ENCODE data around the gene ADCY9. TPM values are rescaled to one million over a fixed set of nuclear protein-coding genes. Genes with fewer than 3 reads are reported as not detected.
"Not testable (repeated sequence)": the region's sequence is repeated elsewhere in the genome, so short reads cannot be mapped to it uniquely, and the experiment has no call there.

The ADCY9 gene
- total RNA-seq, 2 donors from 2014 or later = 1.2 to 3.3 TPM

- no peaks in the 10 kb centered on the region for H3K9me3 ChIP-seq (ENCODE audit: control insufficient read depth, low read length)
- no peaks in the 10 kb centered on the region for H3K4me1 Mint-ChIP-seq
- H3K4me3 Mint-ChIP-seq = no peak overlapping the region
- no peaks in the 10 kb centered on the region for H3K27me3 ChIP-seq (ENCODE audit: control insufficient read depth, insufficient read depth, low read length, poor library complexity, severe bottlenecking)
- H3K9ac ChIP-seq (ENCODE audit: extremely low read depth, low read length, poor library complexity, severe bottlenecking) = no peak overlapping the region
- H3K27ac Mint-ChIP-seq = no peak overlapping the region
- no peaks in the 10 kb centered on the region for H3K36me3 ChIP-seq (ENCODE audit: control insufficient read depth, insufficient read depth, low read length)
- H3K9me3 Mint-ChIP-seq = no peaks in the 10 kb centered on the region
- no peaks in the 10 kb centered on the region for H3K36me3 Mint-ChIP-seq (ENCODE audit: low read depth)
- no peak overlapping the region for H3K27ac ChIP-seq (ENCODE audit: low read depth, low read length)
- H3K4me1 ChIP-seq (ENCODE audit: control insufficient read depth, insufficient read depth, low read length) = no peaks in the 10 kb centered on the region
- H3K27me3 Mint-ChIP-seq (ENCODE audit: insufficient read depth) = no peaks in the 10 kb centered on the region
- no peak for DNase-seq
- no peak overlapping the region for H3K4me3 ChIP-seq (ENCODE audit: low read length)
- no peak for TF ChIP-seq CTCF (conservative IDR thresholded peaks at IDR 0.05)
- 90 to 92% methylated on average over 6 to 7 of the region's 7 CpGs for WGBS, 2 experiments (ENCODE audit: insufficient coverage in 1 of 2, insufficient read length in 1 of 2)
These were observed 40.7 kb downstream of the ADCY9 start for GRCh38 chr16:4075534-4075933.

- H3K9me3 ChIP-seq (ENCODE audit: control insufficient read depth, low read length); H3K27me3 ChIP-seq (ENCODE audit: control insufficient read depth, insufficient read depth, low read length, poor library complexity, severe bottlenecking); H3K27ac ChIP-seq (ENCODE audit: low read depth, low read length); H3K27ac Mint-ChIP-seq; H3K4me1 ChIP-seq (ENCODE audit: control insufficient read depth, insufficient read depth, low read length); H3K36me3 Mint-ChIP-seq (ENCODE audit: low read depth); H3K36me3 ChIP-seq (ENCODE audit: control insufficient read depth, insufficient read depth, low read length); H3K27me3 Mint-ChIP-seq (ENCODE audit: insufficient read depth); H3K9me3 Mint-ChIP-seq; H3K4me3 ChIP-seq (ENCODE audit: low read length); H3K4me1 Mint-ChIP-seq; H3K9ac ChIP-seq (ENCODE audit: extremely low read depth, low read length, poor library complexity, severe bottlenecking); H3K4me3 Mint-ChIP-seq; DNase-seq: not testable (repeated sequence)
- 93 to 95% methylated on average over 8 to 9 of the region's 9 CpGs for WGBS, 2 experiments (ENCODE audit: insufficient coverage in 1 of 2, insufficient read length in 1 of 2)
These were observed 43.1 kb downstream of the ADCY9 start for GRCh38 chr16:4073150-4073549.

- DNase-seq = no peak
- no peak overlapping the region for H3K4me3 Mint-ChIP-seq
- no peaks in the 10 kb centered on the region for H3K4me1 Mint-ChIP-seq
- Histone ChIP-seq H3K9me3 (ENCODE audit: control insufficient read depth, low read length) (no peaks in the 10 kb centered on the region), H3K27ac (ENCODE audit: low read depth, low read length) (no peak overlapping the region), H3K4me1 (ENCODE audit: control insufficient read depth, insufficient read depth, low read length) (no peaks in the 10 kb centered on the region), H3K9ac (ENCODE audit: extremely low read depth, low read length, poor library complexity, severe bottlenecking) (no peak overlapping the region), H3K36me3 (ENCODE audit: control insufficient read depth, insufficient read depth, low read length) (no peaks in the 10 kb centered on the region), H3K27me3 (ENCODE audit: control insufficient read depth, insufficient read depth, low read length, poor library complexity, severe bottlenecking) (no peaks in the 10 kb centered on the region), H3K4me3 (ENCODE audit: low read length) (no peak overlapping the region)
- H3K9me3 Mint-ChIP-seq = no peaks in the 10 kb centered on the region
- no peaks in the 10 kb centered on the region for H3K36me3 Mint-ChIP-seq (ENCODE audit: low read depth)
- TF ChIP-seq CTCF (conservative IDR thresholded peaks at IDR 0.05) = no peak
- H3K27me3 Mint-ChIP-seq (ENCODE audit: insufficient read depth) = no peaks in the 10 kb centered on the region
- H3K27ac Mint-ChIP-seq = no peak overlapping the region
- WGBS, 2 experiments (ENCODE audit: insufficient coverage in 1 of 2, insufficient read length in 1 of 2) = 77 to 79% methylated on average over 18 to 22 of the region's 22 CpGs
These were observed 44.3 kb downstream of the ADCY9 start for GRCh38 chr16:4071686-4072561.

All from endodermal cell (in vitro differentiated cells).